ENCODE results near the gene CNPY1. TPM values are rescaled to one million over a fixed set of nuclear protein-coding genes. Genes with fewer than 3 reads are reported as not detected.
"Not testable (repeated sequence)": the region's sequence is repeated elsewhere in the genome, so short reads cannot be mapped to it uniquely, and the experiment has no call there.

CNPY1 gene
- polyA plus RNA-seq, 4 donors = not detected

GRCh38 chr7:155519358-155519757 lies 27.0 kb downstream of the CNPY1 start:
- WGBS, 3 donors = 85 to 88% (median 87%) methylated on average over 3 of the region's 3 CpGs

GRCh38 chr7:155518633-155519032 lies 27.7 kb downstream of the CNPY1 start:
- Histone ChIP-seq H3K4me1 (ENCODE audit: control insufficient read depth in 3 of 3, insufficient read depth in 2 of 3, low read depth in 1 of 3, low read length in 2 of 3) (no peaks in the 10 kb centered on the region), H3K36me3 (ENCODE audit: control insufficient read depth in 3 of 3, insufficient read depth in 2 of 3, low read depth in 1 of 3, low read length in 3 of 3) (no peaks in the 10 kb centered on the region), H3K9me3 (ENCODE audit: control insufficient read depth in 2 of 2, insufficient read depth in 1 of 2, low read depth in 1 of 2, low read length in 1 of 2) (no peaks in the 10 kb centered on the region), H3K27me3 (ENCODE audit: control insufficient read depth in 3 of 3, insufficient read depth in 3 of 3, low read length in 3 of 3) (peaks cover 0 to 55% (median 24%) of the 10 kb centered on the region in 3 donors), H3K27ac (ENCODE audit: low read depth in 1 of 3, low read length in 2 of 3) (no peak overlapping the region), H3K4me3 (ENCODE audit: low read depth in 1 of 3, low read length in 3 of 3) (no peak overlapping the region)
- FAIRE-seq (no peak), DNase-seq (no peak)
- WGBS, 3 donors = 76 to 86% (median 85%) methylated on average over 7 of the region's 7 CpGs

More at GRCh38 chr7:155519358-155519757, 27.0 kb downstream of the CNPY1 start:
- not testable (repeated sequence) for FAIRE-seq; DNase-seq; H3K27ac ChIP-seq (ENCODE audit: low read depth in 1 of 3, low read length in 2 of 3); H3K4me3 ChIP-seq (ENCODE audit: low read depth in 1 of 3, low read length in 3 of 3); H3K36me3 ChIP-seq (ENCODE audit: control insufficient read depth in 3 of 3, insufficient read depth in 2 of 3, low read depth in 1 of 3, low read length in 3 of 3); H3K9me3 ChIP-seq (ENCODE audit: control insufficient read depth in 2 of 2, insufficient read depth in 1 of 2, low read depth in 1 of 2, low read length in 1 of 2); H3K4me1 ChIP-seq (ENCODE audit: control insufficient read depth in 3 of 3, insufficient read depth in 2 of 3, low read depth in 1 of 3, low read length in 2 of 3)
- peaks cover 0 to 49% (median 24%) of the 10 kb centered on the region in 3 donors for H3K27me3 ChIP-seq (ENCODE audit: control insufficient read depth in 3 of 3, insufficient read depth in 3 of 3, low read length in 3 of 3)

- no peak overlapping the region for H3K27ac ChIP-seq (ENCODE audit: low read depth in 1 of 3, low read length in 2 of 3)
- no peaks in the 10 kb centered on the region for H3K36me3 ChIP-seq (ENCODE audit: control insufficient read depth in 3 of 3, insufficient read depth in 2 of 3, low read depth in 1 of 3, low read length in 3 of 3)
- FAIRE-seq (no peak), DNase-seq (no peak)
- H3K27me3 ChIP-seq (ENCODE audit: control insufficient read depth in 3 of 3, insufficient read depth in 3 of 3, low read length in 3 of 3) = peaks cover 0 to 49% (median 24%) of the 10 kb centered on the region in 3 donors
- WGBS, 3 donors = 79 to 83% (median 80%) methylated on average over 5 of the region's 5 CpGs
- H3K4me1 ChIP-seq (ENCODE audit: control insufficient read depth in 3 of 3, insufficient read depth in 2 of 3, low read depth in 1 of 3, low read length in 2 of 3) = no peaks in the 10 kb centered on the region
- no peak overlapping the region for H3K4me3 ChIP-seq (ENCODE audit: low read depth in 1 of 3, low read length in 3 of 3)
- no peaks in the 10 kb centered on the region for H3K9me3 ChIP-seq (ENCODE audit: control insufficient read depth in 2 of 2, insufficient read depth in 1 of 2, low read depth in 1 of 2, low read length in 1 of 2)
Measured at GRCh38 chr7:155517969-155518368, 28.4 kb downstream of the CNPY1 start.

GRCh38 chr7:155517452-155517851 lies 28.9 kb downstream of the CNPY1 start:
- FAIRE-seq = no peak
- H3K4me1 ChIP-seq (ENCODE audit: control insufficient read depth in 3 of 3, insufficient read depth in 2 of 3, low read depth in 1 of 3, low read length in 2 of 3) = no peaks in the 10 kb centered on the region
- 73 to 81% (median 75%) methylated on average over 9 of the region's 9 CpGs for WGBS, 3 donors
- no peaks in the 10 kb centered on the region for H3K36me3 ChIP-seq (ENCODE audit: control insufficient read depth in 3 of 3, insufficient read depth in 2 of 3, low read depth in 1 of 3, low read length in 3 of 3)
- no peak for DNase-seq
- H3K4me3 ChIP-seq (ENCODE audit: low read depth in 1 of 3, low read length in 3 of 3) = no peak overlapping the region
- H3K27ac ChIP-seq (ENCODE audit: low read depth in 1 of 3, low read length in 2 of 3) = no peak overlapping the region
- H3K9me3 ChIP-seq (ENCODE audit: control insufficient read depth in 2 of 2, insufficient read depth in 1 of 2, low read depth in 1 of 2, low read length in 1 of 2) = no peaks in the 10 kb centered on the region
- peaks cover 0 to 47% (median 22%) of the 10 kb centered on the region in 3 donors for H3K27me3 ChIP-seq (ENCODE audit: control insufficient read depth in 3 of 3, insufficient read depth in 3 of 3, low read length in 3 of 3)

GRCh38 chr7:155516466-155516865 lies 29.9 kb downstream of the CNPY1 start:
- Histone ChIP-seq H3K4me1 (ENCODE audit: control insufficient read depth in 3 of 3, insufficient read depth in 2 of 3, low read depth in 1 of 3, low read length in 2 of 3) (no peaks in the 10 kb centered on the region), H3K27ac (ENCODE audit: low read depth in 1 of 3, low read length in 2 of 3) (no peak overlapping the region), H3K36me3 (ENCODE audit: control insufficient read depth in 3 of 3, insufficient read depth in 2 of 3, low read depth in 1 of 3, low read length in 3 of 3) (no peaks in the 10 kb centered on the region), H3K27me3 (ENCODE audit: control insufficient read depth in 3 of 3, insufficient read depth in 3 of 3, low read length in 3 of 3) (peaks cover 0 to 49% (median 19%) of the 10 kb centered on the region in 3 donors), H3K9me3 (ENCODE audit: control insufficient read depth in 2 of 2, insufficient read depth in 1 of 2, low read depth in 1 of 2, low read length in 1 of 2) (no peaks in the 10 kb centered on the region), H3K4me3 (ENCODE audit: low read depth in 1 of 3, low read length in 3 of 3) (no peak overlapping the region)
- 79 to 85% (median 83%) methylated on average over 12 of the region's 12 CpGs for WGBS, 3 donors
- FAIRE-seq = no peak
- no peak for DNase-seq

GRCh38 chr7:155515318-155515717 lies 31.0 kb downstream of the CNPY1 start:
- H3K9me3 ChIP-seq (ENCODE audit: control insufficient read depth in 2 of 2, insufficient read depth in 1 of 2, low read depth in 1 of 2, low read length in 1 of 2) = no peaks in the 10 kb centered on the region
- H3K36me3 ChIP-seq (ENCODE audit: control insufficient read depth in 3 of 3, insufficient read depth in 2 of 3, low read depth in 1 of 3, low read length in 3 of 3) = no peaks in the 10 kb centered on the region
- no peak overlapping the region for H3K4me3 ChIP-seq (ENCODE audit: low read depth in 1 of 3, low read length in 3 of 3)
- FAIRE-seq = no peak
- H3K4me1 ChIP-seq (ENCODE audit: control insufficient read depth in 3 of 3, insufficient read depth in 2 of 3, low read depth in 1 of 3, low read length in 2 of 3) = no peaks in the 10 kb centered on the region
- H3K27ac ChIP-seq (ENCODE audit: low read depth in 1 of 3, low read length in 2 of 3) = no peak overlapping the region
- no peak for DNase-seq
- peaks cover 0 to 55% (median 22%) of the 10 kb centered on the region in 3 donors for H3K27me3 ChIP-seq (ENCODE audit: control insufficient read depth in 3 of 3, insufficient read depth in 3 of 3, low read length in 3 of 3)
- 74 to 75% (median 74%) methylated on average over 11 of the region's 11 CpGs for WGBS, 3 donors

GRCh38 chr7:155514296-155514695 lies 32.1 kb downstream of the CNPY1 start:
- FAIRE-seq (no peak), DNase-seq (no peak)

GRCh38 chr7:155513543-155514285 lies 32.6 kb downstream of the CNPY1 start:
- no peaks in the 10 kb centered on the region for H3K9me3 ChIP-seq (ENCODE audit: control insufficient read depth in 2 of 2, insufficient read depth in 1 of 2, low read depth in 1 of 2, low read length in 1 of 2)
- no peak overlapping the region for H3K27ac ChIP-seq (ENCODE audit: low read depth in 1 of 3, low read length in 2 of 3)
- DNase-seq = no peak
- H3K27me3 ChIP-seq (ENCODE audit: control insufficient read depth in 3 of 3, insufficient read depth in 3 of 3, low read length in 3 of 3) = peaks cover 9 to 61% (median 32%) of the 10 kb centered on the region in 3 donors
- WGBS, 3 donors = 72 to 76% (median 73%) methylated on average over 13 of the region's 13 CpGs
- no peak overlapping the region for H3K4me3 ChIP-seq (ENCODE audit: low read depth in 1 of 3, low read length in 3 of 3)
- H3K4me1 ChIP-seq (ENCODE audit: control insufficient read depth in 3 of 3, insufficient read depth in 2 of 3, low read depth in 1 of 3, low read length in 2 of 3) = peaks cover 0 to 4% (median 4%) of the 10 kb centered on the region in 3 donors
- FAIRE-seq = no peak
- H3K36me3 ChIP-seq (ENCODE audit: control insufficient read depth in 3 of 3, insufficient read depth in 2 of 3, low read depth in 1 of 3, low read length in 3 of 3) = no peaks in the 10 kb centered on the region

More at GRCh38 chr7:155514296-155514695, 32.1 kb downstream of the CNPY1 start:
- Histone ChIP-seq H3K4me1 (ENCODE audit: control insufficient read depth in 3 of 3, insufficient read depth in 2 of 3, low read depth in 1 of 3, low read length in 2 of 3) (peaks cover 0 to 4% (median 4%) of the 10 kb centered on the region in 3 donors), H3K4me3 (ENCODE audit: low read depth in 1 of 3, low read length in 3 of 3) (no peak overlapping the region), H3K27ac (ENCODE audit: low read depth in 1 of 3, low read length in 2 of 3) (no peak overlapping the region), H3K27me3 (ENCODE audit: control insufficient read depth in 3 of 3, insufficient read depth in 3 of 3, low read length in 3 of 3) (peaks cover 8 to 61% (median 31%) of the 10 kb centered on the region in 3 donors), H3K9me3 (ENCODE audit: control insufficient read depth in 2 of 2, insufficient read depth in 1 of 2, low read depth in 1 of 2, low read length in 1 of 2) (no peaks in the 10 kb centered on the region), H3K36me3 (ENCODE audit: control insufficient read depth in 3 of 3, insufficient read depth in 2 of 3, low read depth in 1 of 3, low read length in 3 of 3) (no peaks in the 10 kb centered on the region)
- WGBS, 3 donors = 82 to 84% (median 84%) methylated on average over 8 of the region's 8 CpGs
